GM21423 (cell line): ENCODE measurements around the gene RHNO1.
"Not testable (repeated sequence)": the region's sequence is repeated elsewhere in the genome, so short reads cannot be mapped to it uniquely, and the experiment has no call there.

Experiments
- ATAC-seq: cut with Tn5 transposase; IDR thresholded peaks from one replicate; pipeline ENCODE4 v1.9.1; 2021; ENCODE audit warnings: mild to moderate bottlenecking, moderate library complexity; ENCODE audit not compliant: unreplicated experiment

RHNO1 gene

GRCh38 chr12:2858334-2858733, 18.7 kb upstream of the RHNO1 start:
- ATAC-seq: no peak

GRCh38 chr12:2858944-2859421, 18.0 kb upstream of the RHNO1 start:
- no peak for ATAC-seq

GRCh38 chr12:2860170-2860569, 16.9 kb upstream of the RHNO1 start:
- no peak for ATAC-seq

GRCh38 chr12:2862876-2863275, 14.1 kb upstream of the RHNO1 start:
- ATAC-seq: no peak

- not testable (repeated sequence) for ATAC-seq
These were observed 13.6 kb upstream of the RHNO1 start for GRCh38 chr12:2863402-2863801.

- no peak for ATAC-seq
These were observed 12.8 kb upstream of the RHNO1 start for GRCh38 chr12:2864198-2864597.

GRCh38 chr12:2868986-2869632, 7.9 kb upstream of the RHNO1 start:
- ATAC-seq: not testable (repeated sequence)

- ATAC-seq: peak; percentile 32
These were observed 484 bp upstream of the RHNO1 start for GRCh38 chr12:2876431-2877046.

- no peak for ATAC-seq
These were observed 1.1 kb downstream of the RHNO1 start for GRCh38 chr12:2877953-2878732.

- ATAC-seq: no peak
These were observed 2.8 kb downstream of the RHNO1 start for GRCh38 chr12:2879853-2880252.

- no peak for ATAC-seq
These were observed 7.8 kb downstream of the RHNO1 start for GRCh38 chr12:2884810-2885209.

GRCh38 chr12:2886768-2887450, 9.9 kb downstream of the RHNO1 start:
- no peak for ATAC-seq

GRCh38 chr12:2890001-2890387, 13.0 kb downstream of the RHNO1 start:
- ATAC-seq: no peak

GRCh38 chr12:2890388-2891239, 13.6 kb downstream of the RHNO1 start, which contains the start of gene TULP3:
TULP3 (plus strand) TSS chr12:2890891; CDS start chr12:2890948, 57 bp downstream.
- ATAC-seq: peak; percentile 97

GRCh38 chr12:2891240-2892053, 14.4 kb downstream of the RHNO1 start:
- peak; percentile 13 for ATAC-seq

- ATAC-seq: no peak
These were observed 15.2 kb downstream of the RHNO1 start for GRCh38 chr12:2892246-2892645.

- no peak for ATAC-seq
These were observed 16.0 kb downstream of the RHNO1 start for GRCh38 chr12:2893007-2893406.

- no peak for ATAC-seq
These were observed 18.0 kb downstream of the RHNO1 start for GRCh38 chr12:2895051-2895451.

GRCh38 chr12:2895511-2895910, 18.5 kb downstream of the RHNO1 start:
- ATAC-seq: no peak
